GM12878 (cell line): ENCODE data around the gene DNTT. TPM values are rescaled to one million over a fixed set of nuclear protein-coding genes. Genes with fewer than 3 reads are reported as not detected.

Source experiments
- ATF3 ChIP-seq: IDR thresholded peaks from 2 replicates; pipeline ENCODE4 v1.6.1; 2011; ENCODE audit warnings: low read depth, mild to moderate bottlenecking, low read length, moderate library complexity, borderline replicate concordance; ENCODE audit errors: extremely low read depth
- BACH1 ChIP-seq: fragments of 450-650 bp; IDR thresholded peaks from 2 replicates; pipeline ENCODE4 v1.6.1; 2017; ENCODE audit warnings: mild to moderate bottlenecking, borderline replicate concordance
- BCL11A ChIP-seq: IDR thresholded peaks from 2 replicates; pipeline ENCODE4 v1.6.1; 2011; ENCODE audit warnings: low read depth, low read length
- CHD1 ChIP-seq: IDR thresholded peaks from 2 replicates; pipeline ENCODE4 v1.6.1; 2012; ENCODE audit warnings: low read depth, low read length, improper control_type of control experiment
- CREM ChIP-seq: IDR thresholded peaks from 2 replicates; pipeline ENCODE4 v1.6.1; 2014; ENCODE audit warnings: antibody characterized with exemption, low read depth
- CTCF ChIP-seq, 3 experiments: IDR thresholded peaks in 2 of 3; conservative IDR thresholded peaks in 1 of 3; 2 replicates each; pipeline ENCODE4 v1.5.1; 2011; ENCODE audit warnings: low read depth in 3 of 3, low read length in 3 of 3, mild to moderate bottlenecking in 3 of 3, control low read depth in 2 of 3, moderate library complexity in 2 of 3, inconsistent platforms in 1 of 3, mixed read lengths in 1 of 3; ENCODE audit not compliant: control insufficient read depth in 2 of 3, insufficient read depth in 1 of 3; ENCODE audit errors: extremely low read depth in 1 of 3
- EZH2 ChIP-seq: IDR thresholded peaks from 2 replicates; pipeline ENCODE4 v1.6.1; 2012; ENCODE audit warnings: low read depth, mild to moderate bottlenecking, control low read depth, inconsistent platforms, low read length, borderline replicate concordance; ENCODE audit not compliant: control insufficient read depth
- IKZF2 ChIP-seq, 2 experiments: fragments of 450-650 bp; IDR thresholded peaks; 2 replicates each; pipeline ENCODE4 v1.6.1; 2017; ENCODE audit warnings: mild to moderate bottlenecking in 2 of 2, moderate library complexity in 2 of 2
- MEF2A ChIP-seq: IDR thresholded peaks from 2 replicates; pipeline ENCODE4 v1.6.1; 2011; ENCODE audit warnings: low read depth, mild to moderate bottlenecking, low read length, moderate library complexity; ENCODE audit not compliant: insufficient read depth
- MLLT1 ChIP-seq: fragments of 450-650 bp; IDR thresholded peaks from 2 replicates; pipeline ENCODE4 v1.6.1; 2016; ENCODE audit warnings: mild to moderate bottlenecking
- MTA3 ChIP-seq: IDR thresholded peaks from 2 replicates; pipeline ENCODE4 v1.6.1; 2012; ENCODE audit warnings: low read length, inconsistent platforms, borderline replicate concordance
- NR2C1 ChIP-seq: fragments of 450-650 bp; IDR thresholded peaks from 2 replicates; pipeline ENCODE4 v1.6.1; 2017; ENCODE audit warnings: antibody characterized with exemption, mild to moderate bottlenecking, moderate library complexity
- NR2C2 ChIP-seq: IDR thresholded peaks from 2 replicates; pipeline ENCODE4 v1.6.1; 2011; ENCODE audit warnings: borderline replicate concordance, low read depth; ENCODE audit not compliant: control insufficient read depth, insufficient read length
- RAD51 ChIP-seq: fragments of 450-650 bp; IDR thresholded peaks from 2 replicates; pipeline ENCODE4 v1.6.1; 2016; ENCODE audit warnings: moderate library complexity, mild to moderate bottlenecking, inconsistent platforms
- SPI1 ChIP-seq: IDR thresholded peaks from 2 replicates; pipeline ENCODE4 v1.6.1; 2011; ENCODE audit warnings: low read depth, mild to moderate bottlenecking, low read length, moderate library complexity, borderline replicate concordance; ENCODE audit not compliant: insufficient read depth
- ZNF24 ChIP-seq: fragments of 450-650 bp; IDR thresholded peaks from 2 replicates; pipeline ENCODE4 v1.6.1; 2017; ENCODE audit warnings: antibody characterized with exemption, mild to moderate bottlenecking
- polyA plus RNA-seq, 11 experiments: library from polyadenylated mRNA; depleted of rRNA in 4 of 11; unstranded in 6 of 11; stranded (reverse) in 5 of 11; fragments of >200 nt; fragmentation: Nextera tagmentation in 4 of 11; fragmentation: Illumina TruSeq in 1 of 11; extraction: Ambion mirVana in 4 of 11; extraction: Trizol in 1 of 11; gene quantifications; 1 replicate in 1 of 11; 2 replicates in 10 of 11; pipeline versions ENCODE4 v1.2.1 to v1.2.3, GENCODE V29; 2011 to 2016; ENCODE audit warnings: inconsistent platforms in 2 of 11, missing spikeins in 2 of 11, low read depth in 1 of 11
- total RNA-seq, 4 experiments: library from RNA; depleted of rRNA in 3 of 4; stranded (reverse); fragments of >200 nt in 3 of 4; fragmentation: Illumina TruSeq in 1 of 4; extraction: Trizol in 1 of 4; gene quantifications; 2 replicates each; pipeline versions ENCODE4 v1.2.1 to v1.2.3, GENCODE V29; 2013 to 2021
- TF ChIP-seq, protein P1 (sequence below): fragments of 450-650 bp; IDR thresholded peaks from 2 replicates; pipeline ENCODE4 v1.6.1; 2016; ENCODE audit warnings: mild to moderate bottlenecking, moderate library complexity, borderline replicate concordance
- TF ChIP-seq, protein P2 (sequence below): fragments of 450-650 bp; IDR thresholded peaks from 2 replicates; pipeline ENCODE4 v1.6.1; 2017; ENCODE audit warnings: mild to moderate bottlenecking, moderate library complexity

The DNTT gene
- total and polyA plus RNA-seq, 10 of the 15 experiments (the other 5 are each of a cell fraction or from before 2014, with no cell fraction given), result 0.06 to 0.13 (median 0.09) TPM; not detected in 5

- TF ChIP-seq ATF3 (no peak), EZH2 (no peak), SPI1 (no peak), CTCF (IDR thresholded peaks at IDR 0.05 in 2 of 3, conservative IDR thresholded peaks at IDR 0.05 in 1 of 3; ENCODE audit: control insufficient read depth in 2 of 3, extremely low read depth in 1 of 3, insufficient read depth in 1 of 3, low read depth in 3 of 3, low read length in 3 of 3) (no peak), BCL11A (no peak), CHD1 (no peak), MTA3 (no peak), MEF2A (no peak), ZNF24 (no peak), RAD51 (no peak), IKZF2 (IDR thresholded peaks at IDR 0.05) (peak in 1 of 2 experiments; percentile 45; a peak in 2 of 4 replicates), CREM (no peak), MLLT1 (peak; percentile 46; the same call in 1 of the 2 replicates), BACH1 (no peak), NR2C2 (no peak), NR2C1 (no peak)
- TF ChIP-seq, protein P1, sequence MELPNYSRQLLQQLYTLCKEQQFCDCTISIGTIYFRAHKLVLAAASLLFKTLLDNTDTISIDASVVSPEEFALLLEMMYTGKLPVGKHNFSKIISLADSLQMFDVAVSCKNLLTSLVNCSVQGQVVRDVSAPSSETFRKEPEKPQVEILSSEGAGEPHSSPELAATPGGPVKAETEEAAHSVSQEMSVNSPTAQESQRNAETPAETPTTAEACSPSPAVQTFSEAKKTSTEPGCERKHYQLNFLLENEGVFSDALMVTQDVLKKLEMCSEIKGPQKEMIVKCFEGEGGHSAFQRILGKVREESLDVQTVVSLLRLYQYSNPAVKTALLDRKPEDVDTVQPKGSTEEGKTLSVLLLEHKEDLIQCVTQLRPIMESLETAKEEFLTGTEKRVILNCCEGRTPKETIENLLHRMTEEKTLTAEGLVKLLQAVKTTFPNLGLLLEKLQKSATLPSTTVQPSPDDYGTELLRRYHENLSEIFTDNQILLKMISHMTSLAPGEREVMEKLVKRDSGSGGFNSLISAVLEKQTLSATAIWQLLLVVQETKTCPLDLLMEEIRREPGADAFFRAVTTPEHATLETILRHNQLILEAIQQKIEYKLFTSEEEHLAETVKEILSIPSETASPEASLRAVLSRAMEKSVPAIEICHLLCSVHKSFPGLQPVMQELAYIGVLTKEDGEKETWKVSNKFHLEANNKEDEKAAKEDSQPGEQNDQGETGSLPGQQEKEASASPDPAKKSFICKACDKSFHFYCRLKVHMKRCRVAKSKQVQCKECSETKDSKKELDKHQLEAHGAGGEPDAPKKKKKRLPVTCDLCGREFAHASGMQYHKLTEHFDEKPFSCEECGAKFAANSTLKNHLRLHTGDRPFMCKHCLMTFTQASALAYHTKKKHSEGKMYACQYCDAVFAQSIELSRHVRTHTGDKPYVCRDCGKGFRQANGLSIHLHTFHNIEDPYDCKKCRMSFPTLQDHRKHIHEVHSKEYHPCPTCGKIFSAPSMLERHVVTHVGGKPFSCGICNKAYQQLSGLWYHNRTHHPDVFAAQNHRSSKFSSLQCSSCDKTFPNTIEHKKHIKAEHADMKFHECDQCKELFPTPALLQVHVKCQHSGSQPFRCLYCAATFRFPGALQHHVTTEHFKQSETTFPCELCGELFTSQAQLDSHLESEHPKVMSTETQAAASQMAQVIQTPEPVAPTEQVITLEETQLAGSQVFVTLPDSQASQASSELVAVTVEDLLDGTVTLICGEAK, result no peak
- TF ChIP-seq, protein P2, sequence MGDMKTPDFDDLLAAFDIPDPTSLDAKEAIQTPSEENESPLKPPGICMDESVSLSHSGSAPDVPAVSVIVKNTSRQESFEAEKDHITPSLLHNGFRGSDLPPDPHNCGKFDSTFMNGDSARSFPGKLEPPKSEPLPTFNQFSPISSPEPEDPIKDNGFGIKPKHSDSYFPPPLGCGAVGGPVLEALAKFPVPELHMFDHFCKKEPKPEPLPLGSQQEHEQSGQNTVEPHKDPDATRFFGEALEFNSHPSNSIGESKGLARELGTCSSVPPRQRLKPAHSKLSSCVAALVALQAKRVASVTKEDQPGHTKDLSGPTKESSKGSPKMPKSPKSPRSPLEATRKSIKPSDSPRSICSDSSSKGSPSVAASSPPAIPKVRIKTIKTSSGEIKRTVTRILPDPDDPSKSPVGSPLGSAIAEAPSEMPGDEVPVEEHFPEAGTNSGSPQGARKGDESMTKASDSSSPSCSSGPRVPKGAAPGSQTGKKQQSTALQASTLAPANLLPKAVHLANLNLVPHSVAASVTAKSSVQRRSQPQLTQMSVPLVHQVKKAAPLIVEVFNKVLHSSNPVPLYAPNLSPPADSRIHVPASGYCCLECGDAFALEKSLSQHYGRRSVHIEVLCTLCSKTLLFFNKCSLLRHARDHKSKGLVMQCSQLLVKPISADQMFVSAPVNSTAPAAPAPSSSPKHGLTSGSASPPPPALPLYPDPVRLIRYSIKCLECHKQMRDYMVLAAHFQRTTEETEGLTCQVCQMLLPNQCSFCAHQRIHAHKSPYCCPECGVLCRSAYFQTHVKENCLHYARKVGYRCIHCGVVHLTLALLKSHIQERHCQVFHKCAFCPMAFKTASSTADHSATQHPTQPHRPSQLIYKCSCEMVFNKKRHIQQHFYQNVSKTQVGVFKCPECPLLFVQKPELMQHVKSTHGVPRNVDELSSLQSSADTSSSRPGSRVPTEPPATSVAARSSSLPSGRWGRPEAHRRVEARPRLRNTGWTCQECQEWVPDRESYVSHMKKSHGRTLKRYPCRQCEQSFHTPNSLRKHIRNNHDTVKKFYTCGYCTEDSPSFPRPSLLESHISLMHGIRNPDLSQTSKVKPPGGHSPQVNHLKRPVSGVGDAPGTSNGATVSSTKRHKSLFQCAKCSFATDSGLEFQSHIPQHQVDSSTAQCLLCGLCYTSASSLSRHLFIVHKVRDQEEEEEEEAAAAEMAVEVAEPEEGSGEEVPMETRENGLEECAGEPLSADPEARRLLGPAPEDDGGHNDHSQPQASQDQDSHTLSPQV, result no peak
Measured at GRCh38 chr10:96268341-96268909, 35.8 kb upstream of the DNTT start (continued).
